ENCODE measurements around the gene NTRK3.

NTRK3 gene

GRCh38 chr15:87944691-87945090, 311.8 kb downstream of the NTRK3 start:
- TF ChIP-seq CREB5 (CRISPR knock-in tag; IDR thresholded peaks at IDR 0.05; ENCODE audit: low read depth) (no peak), ZNF8 (CRISPR knock-in tag; IDR thresholded peaks at IDR 0.05) (no peak), OSR1 (CRISPR knock-in tag; IDR thresholded peaks at IDR 0.05) (no peak), ISL1 (CRISPR knock-in tag; IDR thresholded peaks at IDR 0.05) (no peak), ZNF70 (CRISPR knock-in tag; IDR thresholded peaks at IDR 0.05) (no peak), CSRNP3 (CRISPR knock-in tag; IDR thresholded peaks at IDR 0.05) (no peak), ZFP30 (CRISPR knock-in tag; IDR thresholded peaks at IDR 0.05) (no peak), PPARA (CRISPR knock-in tag; IDR thresholded peaks at IDR 0.05; ENCODE audit: borderline replicate concordance) (no peak), ZFP3 (CRISPR knock-in tag; IDR thresholded peaks at IDR 0.05) (no peak), TOX (CRISPR knock-in tag; IDR thresholded peaks at IDR 0.05; ENCODE audit: borderline replicate concordance) (no peak), POU6F1 (CRISPR knock-in tag; IDR thresholded peaks at IDR 0.05; ENCODE audit: borderline replicate concordance, low read depth) (no peak), ARNTL (CRISPR knock-in tag; IDR thresholded peaks at IDR 0.05; ENCODE audit: borderline replicate concordance, low read depth) (no peak), ESRRG (CRISPR knock-in tag; IDR thresholded peaks at IDR 0.05) (no peak)
- no peak for ATAC-seq

- TF ChIP-seq OSR1 (CRISPR knock-in tag; IDR thresholded peaks at IDR 0.05), result no peak
- TF ChIP-seq POU6F1 (CRISPR knock-in tag; IDR thresholded peaks at IDR 0.05; ENCODE audit: borderline replicate concordance, low read depth), result no peak
- TF ChIP-seq BACH2 (CRISPR knock-in tag; IDR thresholded peaks at IDR 0.05; ENCODE audit: borderline replicate concordance), result no peak
- TF ChIP-seq ZNF565 (CRISPR knock-in tag; conservative IDR thresholded peaks at IDR 0.05; ENCODE audit: low read depth), result no peak
- TF ChIP-seq ZNF70 (CRISPR knock-in tag; IDR thresholded peaks at IDR 0.05), result no peak
- TF ChIP-seq SNAI2 (CRISPR knock-in tag; IDR thresholded peaks at IDR 0.05), result no peak
- no peak for TF ChIP-seq ZC3H10 (CRISPR knock-in tag; IDR thresholded peaks at IDR 0.05)
- no peak for TF ChIP-seq TOX (CRISPR knock-in tag; IDR thresholded peaks at IDR 0.05; ENCODE audit: borderline replicate concordance)
- no peak for TF ChIP-seq CSDC2 (CRISPR knock-in tag; IDR thresholded peaks at IDR 0.05)
- TF ChIP-seq TSHZ2 (CRISPR knock-in tag; IDR thresholded peaks at IDR 0.05), result no peak
- no peak for TF ChIP-seq ARNTL (CRISPR knock-in tag; IDR thresholded peaks at IDR 0.05; ENCODE audit: borderline replicate concordance, low read depth)
- TF ChIP-seq ZFP30 (CRISPR knock-in tag; IDR thresholded peaks at IDR 0.05), result no peak
- no peak for TF ChIP-seq CSRNP3 (CRISPR knock-in tag; IDR thresholded peaks at IDR 0.05)
- no peak for TF ChIP-seq TCF4 (CRISPR knock-in tag; IDR thresholded peaks at IDR 0.05; ENCODE audit: borderline replicate concordance)
- no peak for TF ChIP-seq GLIS3 (CRISPR knock-in tag; IDR thresholded peaks at IDR 0.05)
- no peak for TF ChIP-seq ZNF8 (CRISPR knock-in tag; IDR thresholded peaks at IDR 0.05)
- no peak for ATAC-seq
Observed at GRCh38 chr15:87944050-87944449, 312.5 kb downstream of the NTRK3 start.

Data from SK-N-SH treated with all-trans-retinoic acid at 6 μM for 48 hours (cell line).